ENCODE measurements around the gene DGLUCY.
"Not testable (repeated sequence)": the region's sequence is repeated elsewhere in the genome, so short reads cannot be mapped to it uniquely, and the experiment has no call there.

DGLUCY gene

GRCh38 chr14:91242635-91243034 lies 128.8 kb downstream of the DGLUCY start:
- DNase-seq = no peak

- peak; percentile 36 for DNase-seq
Measured at GRCh38 chr14:91243074-91243471, 129.2 kb downstream of the DGLUCY start.

- DNase-seq = peak; percentile 54
Measured at GRCh38 chr14:91244501-91244901, 130.6 kb downstream of the DGLUCY start, which contains the start of gene GPR68. Gene GPR68, minus strand, starts transcription at chr14:91244704. Its CDS starts 9,654 bp downstream, at chr14:91235050.

GRCh38 chr14:91245029-91245428 lies 131.2 kb downstream of the DGLUCY start:
- DNase-seq = peak; percentile 54

- not testable (repeated sequence) for DNase-seq
Measured at GRCh38 chr14:91245616-91246015, 131.7 kb downstream of the DGLUCY start.

GRCh38 chr14:91246051-91246852 lies 132.4 kb downstream of the DGLUCY start:
- DNase-seq = no peak

GRCh38 chr14:91249841-91250616 lies 136.2 kb downstream of the DGLUCY start:
- peak; percentile 91 for DNase-seq

- DNase-seq = no peak
Measured at GRCh38 chr14:91250912-91251311, 137.0 kb downstream of the DGLUCY start.

GRCh38 chr14:91252871-91253794 lies 139.3 kb downstream of the DGLUCY start:
- DNase-seq = peak; percentile 59

- no peak for DNase-seq
Measured at GRCh38 chr14:91253795-91254323, 140.0 kb downstream of the DGLUCY start.

- DNase-seq = peak; percentile 35
Measured at GRCh38 chr14:91254461-91254860, 140.6 kb downstream of the DGLUCY start.

- no peak for DNase-seq
Measured at GRCh38 chr14:91255026-91255695, 141.3 kb downstream of the DGLUCY start.

GRCh38 chr14:91256661-91257060 lies 142.8 kb downstream of the DGLUCY start:
- no peak for DNase-seq

GRCh38 chr14:91257328-91258010 lies 143.6 kb downstream of the DGLUCY start:
- DNase-seq = no peak

GRCh38 chr14:91258011-91258618 lies 144.2 kb downstream of the DGLUCY start:
- DNase-seq = no peak

GRCh38 chr14:91258876-91259275 lies 145.0 kb downstream of the DGLUCY start:
- no peak for DNase-seq

GRCh38 chr14:91261115-91261514 lies 147.2 kb downstream of the DGLUCY start:
- DNase-seq = peak; percentile 59

GRCh38 chr14:91261986-91262549 lies 148.2 kb downstream of the DGLUCY start:
- no peak for DNase-seq

GRCh38 chr14:91263329-91263728 lies 149.5 kb downstream of the DGLUCY start:
- no peak for DNase-seq
